Endothelial cell of umbilical vein (primary cell): ENCODE measurements around the gene HECTD2. TPM values are rescaled to one million over a fixed set of nuclear protein-coding genes. Genes with fewer than 3 reads are reported as not detected.
"Not testable (repeated sequence)": the region's sequence is repeated elsewhere in the genome, so short reads cannot be mapped to it uniquely, and the experiment has no call there.

Source experiments
- BruUV-seq: library from RNA; stranded (reverse); fragments of 400-500 nt; replicated peaks from 2 replicates; lab custom pipeline; 2021; lab: Mats Ljungman, UMichigan
- CTCF ChIA-PET: fragments of 300-600, 350-600 bp; sonication (Branson Sonifier 250); formaldehyde crosslinking; loops from one replicate; lab custom pipeline; 2021; ENCODE audit warnings: antibody characterized with exemption, inconsistent platforms; lab: Charles Lee
- POLR2A ChIA-PET: fragments of 300-600, 350-600 bp; sonication (Branson Sonifier 250); formaldehyde crosslinking; loops from one replicate; lab custom pipeline; 2021; ENCODE audit warnings: antibody characterized with exemption, inconsistent platforms; lab: Charles Lee
- DNase-seq: peaks from one replicate; pipeline ENCODE4 v3.0.0-alpha.2; 2011; ENCODE audit warnings: low read depth, low spot score
- FAIRE-seq: peaks from 2 replicates; lab custom pipeline; 2011; peaks lifted over from hg19 to GRCh38; lab: Jason Lieb, UNC
- H2AFZ ChIP-seq: 2 replicates; pipeline ENCODE4 v1.6.0; 2012; ENCODE audit warnings: low read depth, low read length, control low read depth, inconsistent platforms
- H3K27ac ChIP-seq: 2 replicates; pipeline ENCODE4 v1.5.1; 2011; ENCODE audit warnings: low read depth, mild to moderate bottlenecking, control low read depth, low read length, moderate library complexity; ENCODE audit not compliant: insufficient read depth
- H3K27me3 ChIP-seq, 2 experiments: 2 replicates each; pipeline versions ENCODE4 v1.6.0 to v1.6.1; 2011; ENCODE audit warnings: low read length in 2 of 2, mixed read lengths in 1 of 2; ENCODE audit not compliant: control insufficient read depth in 2 of 2, insufficient read depth in 2 of 2
- H3K36me3 ChIP-seq, 2 experiments: 2 replicates in 1 of 2; 3 replicates in 1 of 2; pipeline ENCODE4 v1.5.1; 2011; ENCODE audit warnings: low read length in 2 of 2, mild to moderate bottlenecking in 1 of 2, moderate library complexity in 1 of 2; ENCODE audit not compliant: control insufficient read depth in 2 of 2, insufficient read depth in 2 of 2; ENCODE audit errors: extremely low read depth in 1 of 2
- H3K4me1 ChIP-seq: 3 replicates; pipeline ENCODE4 v1.5.1; 2011; ENCODE audit warnings: mild to moderate bottlenecking, low read length; ENCODE audit not compliant: control insufficient read depth, insufficient read depth; ENCODE audit errors: extremely low read depth
- H3K4me2 ChIP-seq: 2 replicates; pipeline ENCODE4 v1.6.1; 2011; ENCODE audit warnings: low read length, control low read depth, mixed read lengths; ENCODE audit not compliant: insufficient read depth
- H3K4me3 ChIP-seq, 3 experiments: fragments of 200-600 bp in 1 of 3; sonication (generic), shearing (Covaris generic) in 1 of 3; replicated peaks in 1 of 3; 2 replicates each; pipeline ENCODE4 v1.5.1; 2011 to 2016; ENCODE audit warnings: control low read depth in 3 of 3, low read length in 3 of 3, mild to moderate bottlenecking in 2 of 3, inconsistent platforms in 1 of 3, low read depth in 1 of 3, moderate library complexity in 1 of 3; ENCODE audit not compliant: insufficient read depth in 1 of 3
- H3K79me2 ChIP-seq: 2 replicates; pipeline ENCODE4 v1.6.0; 2012; ENCODE audit warnings: low read length, inconsistent platforms; ENCODE audit not compliant: control insufficient read depth, insufficient read depth
- H3K9ac ChIP-seq: replicated peaks from 2 replicates; pipeline ENCODE3; 2011; ENCODE audit warnings: low read length, control low read depth; ENCODE audit not compliant: insufficient read depth; ENCODE audit errors: extremely low read depth
- H3K9me1 ChIP-seq: replicated peaks from 3 replicates; pipeline ENCODE4 v1.6.0; 2011; ENCODE audit warnings: mild to moderate bottlenecking, low read length; ENCODE audit not compliant: control insufficient read depth, insufficient read depth; ENCODE audit errors: extremely low read depth
- H3K9me3 ChIP-seq: replicated peaks from 2 replicates; pipeline ENCODE4 v1.5.1; 2012; ENCODE audit warnings: low read length, inconsistent platforms; ENCODE audit not compliant: control insufficient read depth, insufficient read depth
- H4K20me1 ChIP-seq: replicated peaks from 2 replicates; pipeline ENCODE3; 2011; ENCODE audit warnings: mild to moderate bottlenecking, low read length; ENCODE audit not compliant: control insufficient read depth, insufficient read depth; ENCODE audit errors: extremely low read depth
- CTCF ChIP-seq, 2 donors: IDR thresholded peaks; 1 replicate in 1 of 2; 2 replicates in 1 of 2; pipeline ENCODE4 v1.5.1; 2011; ENCODE audit warnings: low read length in 2 of 2, mild to moderate bottlenecking in 2 of 2, moderate library complexity in 2 of 2, control low read depth in 1 of 2, inconsistent platforms in 1 of 2, low read depth in 1 of 2; ENCODE audit not compliant: insufficient read depth in 1 of 2; ENCODE audit errors: extremely low read depth in 1 of 2
- EZH2 ChIP-seq: IDR thresholded peaks from 2 replicates; pipeline ENCODE4 v1.6.1; 2012; ENCODE audit warnings: borderline replicate concordance, low read depth, mild to moderate bottlenecking, moderate library complexity, low read length, inconsistent platforms; ENCODE audit not compliant: severe bottlenecking
- dilution Hi-C: fragments of 300-500 bp; cut with MboI; formaldehyde crosslinking; loops from one replicate; pipeline ENCODE4 v1.15.0; 2019; ENCODE audit warnings: low sequenced_read_pairs; ENCODE audit not compliant: extremely low pct_ligation_motif_present
- intact Hi-C: fragments of 100-400 bp; cut with micrococcal nuclease; formaldehyde crosslinking; loops from one replicate; pipeline ENCODE4 v1.10.0; 2022
- polyA plus RNA-seq, 4 experiments: library from polyadenylated mRNA; depleted of rRNA in 3 of 4; stranded (reverse) in 3 of 4; unstranded in 1 of 4; fragments of >200 nt; gene quantifications; 2 replicates each; pipeline versions ENCODE4 v1.2.1 to v1.2.3, GENCODE V29; 2011 to 2012; ENCODE audit warnings: missing spikeins in 1 of 4
- total RNA-seq: library from RNA; stranded (reverse); gene quantifications from 2 replicates; pipeline ENCODE4 v1.2.3, GENCODE V29; 2021

Gene HECTD2
- total and polyA plus RNA-seq, 2 donors (not counting 3 experiments of a cell fraction or from before 2014, with no cell fraction given), result 4.2 to 10.7 TPM

- ChIA-PET CTCF (interaction anchor here (0.8 to 3.4 kb wide), 6 partner anchors 22 to 246 kb away, joined by 3 to 24 read pairs (median 10); no protein-coding TSS in a partner anchor), POLR2A (no interaction called here)
- Histone ChIP-seq H3K9me3 (no peaks in the 10 kb centered on the region), H3K4me3 (peak overlapping the region in 1 of 3 experiments; percentile 27), H3K27me3 (peaks cover 14 to 31% of the 10 kb centered on the region in 2 experiments), H2AFZ (peak overlapping the region; percentile 26), H3K4me2 (peak overlapping the region; percentile 54), H4K20me1 (no peaks in the 10 kb centered on the region), H3K79me2 (no peaks in the 10 kb centered on the region), H3K9me1 (no peaks in the 10 kb centered on the region), H3K9ac (no peak overlapping the region), H3K27ac (no peak overlapping the region), H3K36me3 (no peaks in the 10 kb centered on the region), H3K4me1 (peaks cover 5% of the 10 kb centered on the region)
- FAIRE-seq (peak; percentile 80), DNase-seq (peak; percentile 64)
- intact Hi-C loops (loop anchor here (1.0 to 2.0 kb wide), 6 partner anchors 20 to 523 kb away; partner anchors contain the start of gene HECTD2), dilution Hi-C loops (no loop called here)
- TF ChIP-seq EZH2 (no peak), CTCF (IDR thresholded peaks at IDR 0.05; ENCODE audit: extremely low read depth in 1 of 2, insufficient read depth in 1 of 2, low read depth in 1 of 2, low read length in 2 of 2) (peak; percentile 27 to 28)
- BruUV-seq, result no TSS peak
These were observed 20.3 kb upstream of the HECTD2 start for GRCh38 chr10:91389636-91390512.

GRCh38 chr10:91390513-91390825 lies 19.7 kb upstream of the HECTD2 start:
- H4K20me1 ChIP-seq, DNase-seq, H3K4me2 ChIP-seq, BruUV-seq, H2AFZ ChIP-seq, POLR2A ChIA-PET, H3K36me3 ChIP-seq, H3K9ac ChIP-seq, H3K4me1 ChIP-seq, H3K79me2 ChIP-seq, dilution Hi-C loops, H3K9me1 ChIP-seq, H3K4me3 ChIP-seq, H3K27ac ChIP-seq, intact Hi-C loops, FAIRE-seq, H3K9me3 ChIP-seq: not testable (repeated sequence)
- peaks cover 12 to 27% of the 10 kb centered on the region in 2 experiments for H3K27me3 ChIP-seq
- CTCF ChIA-PET, result interaction anchor here (0.8 to 3.4 kb wide), 6 partner anchors 21 to 245 kb away, joined by 3 to 24 read pairs (median 10); no protein-coding TSS in a partner anchor
